IPS DF 6.9 (cell line): ENCODE measurements around the gene ARSG.

Source experiments
- DNase-seq: peaks from one replicate; pipeline ENCODE4 v3.0.0-alpha.2; 2013; ENCODE audit warnings: low read depth, low spot score
- H3K27ac ChIP-seq: one replicate; pipeline ENCODE4 v1.5.1; 2013; ENCODE audit warnings: low read length, control low read depth
- H3K27me3 ChIP-seq: 2 replicates; pipeline ENCODE4 v1.6.1; 2013; ENCODE audit warnings: mild to moderate bottlenecking, low read length; ENCODE audit not compliant: control insufficient read depth, insufficient read depth
- H3K36me3 ChIP-seq: 2 replicates; pipeline ENCODE4 v1.6.1; 2013; ENCODE audit warnings: low read length; ENCODE audit not compliant: control insufficient read depth, insufficient read depth
- H3K4me1 ChIP-seq: 2 replicates; pipeline ENCODE4 v1.6.1; 2013; ENCODE audit warnings: low read length; ENCODE audit not compliant: control insufficient read depth, insufficient read depth
- H3K4me3 ChIP-seq: 2 replicates; pipeline ENCODE4 v1.5.1; 2013; ENCODE audit warnings: mild to moderate bottlenecking, low read length
- H3K9me3 ChIP-seq: 2 replicates; pipeline ENCODE4 v1.6.1; 2013; ENCODE audit warnings: low read length, inconsistent platforms; ENCODE audit not compliant: control insufficient read depth, insufficient read depth
- WGBS: extraction: QIAGEN DNeasy Blood & Tissue Kit; methylation state at CpG from one replicate; pipeline ENCODE4 v1.1.7; 2013; ENCODE audit warnings: mixed read lengths, missing lambda C conversion rate; ENCODE audit not compliant: insufficient read length, insufficient coverage; 5-methylcytosine and 5-hydroxymethylcytosine counted together

Gene ARSG

GRCh38 chr17:68294617-68295016 is 3.3 kb downstream of the ARSG start:
- H3K27me3 ChIP-seq = peaks cover 10% of the 10 kb centered on the region
- H3K4me3 ChIP-seq = no peak overlapping the region
- no peak overlapping the region for H3K27ac ChIP-seq
- H3K4me1 ChIP-seq = peaks cover 8% of the 10 kb centered on the region
- H3K36me3 ChIP-seq = no peaks in the 10 kb centered on the region
- H3K9me3 ChIP-seq = no peaks in the 10 kb centered on the region
- DNase-seq = no peak
- no CpG with 5 or more reads among the region's 4 CpGs for WGBS

GRCh38 chr17:68295086-68295485 is 3.8 kb downstream of the ARSG start:
- Histone ChIP-seq H3K36me3 (no peaks in the 10 kb centered on the region), H3K9me3 (no peaks in the 10 kb centered on the region), H3K27me3 (peaks cover 5% of the 10 kb centered on the region; the same call in 1 of the 2 replicates), H3K4me3 (no peak overlapping the region), H3K4me1 (peaks cover 8% of the 10 kb centered on the region), H3K27ac (no peak overlapping the region)
- WGBS = no CpG with 5 or more reads among the region's 7 CpGs
- no peak for DNase-seq

- H3K36me3 ChIP-seq = no peaks in the 10 kb centered on the region
- H3K4me3 ChIP-seq = no peak overlapping the region
- no peak for DNase-seq
- H3K4me1 ChIP-seq = peaks cover 8% of the 10 kb centered on the region
- no peak overlapping the region for H3K27ac ChIP-seq
- H3K9me3 ChIP-seq = no peaks in the 10 kb centered on the region
- peaks cover 3% of the 10 kb centered on the region; the same call in 1 of the 2 replicates for H3K27me3 ChIP-seq
- WGBS = no CpG with 5 or more reads among the region's 18 CpGs
These were observed 5.2 kb downstream of the ARSG start for GRCh38 chr17:68296217-68297191.

GRCh38 chr17:68297195-68297594 is 5.9 kb downstream of the ARSG start:
- Histone ChIP-seq H3K9me3 (no peaks in the 10 kb centered on the region), H3K4me3 (no peak overlapping the region), H3K27ac (no peak overlapping the region), H3K4me1 (peaks cover 8% of the 10 kb centered on the region), H3K36me3 (no peaks in the 10 kb centered on the region), H3K27me3 (peaks cover 3% of the 10 kb centered on the region; the same call in 1 of the 2 replicates)
- no CpG with 5 or more reads among the region's 4 CpGs for WGBS
- no peak for DNase-seq

GRCh38 chr17:68298601-68299000 is 7.3 kb downstream of the ARSG start:
- DNase-seq = no peak
- Histone ChIP-seq H3K27me3 (no peaks in the 10 kb centered on the region), H3K27ac (no peak overlapping the region), H3K9me3 (no peaks in the 10 kb centered on the region), H3K4me3 (no peak overlapping the region), H3K36me3 (no peaks in the 10 kb centered on the region), H3K4me1 (peaks cover 10% of the 10 kb centered on the region)

DNA sequence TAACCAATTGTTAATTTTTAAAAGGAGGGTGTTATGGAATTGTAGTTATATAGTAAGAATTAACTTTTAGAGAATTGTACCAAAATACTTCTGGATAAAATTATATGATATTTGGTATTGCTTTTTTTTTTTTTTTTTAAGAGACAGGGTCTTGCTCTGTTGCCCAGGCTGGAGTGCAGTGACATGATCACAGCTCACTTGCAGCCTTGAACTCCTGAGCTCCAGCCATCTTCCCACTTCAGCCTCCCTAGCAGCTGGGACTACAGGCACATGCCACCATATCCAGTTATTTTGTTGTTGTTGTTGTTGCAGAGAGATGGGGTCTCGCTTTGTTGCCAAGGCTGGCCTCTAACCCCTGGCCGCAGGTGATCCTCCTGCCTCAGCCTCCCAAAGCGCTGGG is 8.5 kb downstream of the ARSG start:
- H3K27me3 ChIP-seq = no peaks in the 10 kb centered on the region
- no peak overlapping the region for H3K4me3 ChIP-seq
- H3K9me3 ChIP-seq = no peaks in the 10 kb centered on the region
- DNase-seq = no peak
- H3K27ac ChIP-seq = no peak overlapping the region
- H3K4me1 ChIP-seq = peaks cover 5% of the 10 kb centered on the region
- no CpG with 5 or more reads among the region's 3 CpGs for WGBS
- H3K36me3 ChIP-seq = no peaks in the 10 kb centered on the region

- Histone ChIP-seq H3K9me3 (no peaks in the 10 kb centered on the region), H3K27ac (no peak overlapping the region), H3K4me3 (no peak overlapping the region), H3K36me3 (no peaks in the 10 kb centered on the region), H3K4me1 (peaks cover 3% of the 10 kb centered on the region), H3K27me3 (no peaks in the 10 kb centered on the region)
- no peak for DNase-seq
- WGBS = no CpG with 5 or more reads among the region's 9 CpGs
These were observed 10.2 kb downstream of the ARSG start for GRCh38 chr17:68301438-68301959.

GRCh38 chr17:68302066-68302564 is 10.8 kb downstream of the ARSG start:
- WGBS = no CpG with 5 or more reads among the region's 10 CpGs
- no peak for DNase-seq
- H3K4me3 ChIP-seq = no peak overlapping the region

GRCh38 chr17:68302666-68303065 is 11.4 kb downstream of the ARSG start:
- no peak overlapping the region for H3K27ac ChIP-seq
- WGBS = no CpG with 5 or more reads among the region's 4 CpGs

More at GRCh38 chr17:68302066-68302564, 10.8 kb downstream of the ARSG start:
- Histone ChIP-seq H3K27ac (no peak overlapping the region), H3K36me3 (no peaks in the 10 kb centered on the region), H3K4me1 (peaks cover 2% of the 10 kb centered on the region; the same call in 1 of the 2 replicates), H3K27me3 (no peaks in the 10 kb centered on the region), H3K9me3 (no peaks in the 10 kb centered on the region)

DNA sequence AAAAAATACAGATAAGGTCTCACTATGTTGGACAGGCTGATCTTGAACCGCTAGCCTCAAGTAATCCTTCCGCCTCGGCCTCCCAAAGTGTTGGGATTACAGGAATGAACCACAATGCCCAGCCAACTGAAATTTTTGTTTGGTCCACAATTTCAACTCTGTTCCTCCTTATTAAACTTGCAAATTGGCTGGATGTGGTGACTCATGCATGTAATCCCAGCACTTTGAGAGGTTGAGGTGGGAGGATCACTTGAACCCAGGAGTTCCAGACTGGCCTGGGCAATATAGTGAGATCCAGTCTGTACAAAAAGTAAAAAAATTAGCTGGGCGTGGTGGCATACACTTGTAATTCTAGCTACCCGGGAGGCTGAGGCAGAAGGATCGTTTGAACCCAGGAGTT is 13.4 kb downstream of the ARSG start:
- Histone ChIP-seq H3K27me3 (no peaks in the 10 kb centered on the region), H3K4me3 (no peak overlapping the region), H3K4me1 (peaks cover 2% of the 10 kb centered on the region; the same call in 1 of the 2 replicates), H3K36me3 (no peaks in the 10 kb centered on the region), H3K9me3 (no peaks in the 10 kb centered on the region), H3K27ac (no peak overlapping the region)
- no CpG with 5 or more reads among the region's 6 CpGs for WGBS
- no peak for DNase-seq

More at GRCh38 chr17:68302666-68303065, 11.4 kb downstream of the ARSG start:
- Histone ChIP-seq H3K4me1 (peaks cover 2% of the 10 kb centered on the region; the same call in 1 of the 2 replicates), H3K4me3 (no peak overlapping the region), H3K9me3 (no peaks in the 10 kb centered on the region), H3K36me3 (no peaks in the 10 kb centered on the region), H3K27me3 (no peaks in the 10 kb centered on the region)
- no peak for DNase-seq
